HEK293 (cell line): Measurements from ENCODE around the gene DGKK.

Experiments used
- CTCF ChIA-PET: fragments of 350-600 bp; formaldehyde crosslinking; extraction: SDS; loops from one replicate; lab custom pipeline; 2021; ENCODE audit warnings: antibody characterized with exemption; lab: Yijun Ruan, JAX
- POLR2A ChIA-PET: fragments of 300-600 bp; formaldehyde crosslinking; extraction: SDS; loops from one replicate; lab custom pipeline; 2020; ENCODE audit warnings: antibody characterized with exemption, inconsistent platforms; lab: Yijun Ruan, JAX
- H3K27ac ChIP-seq: fragments of 200-500 bp; sonication (Bioruptor generic); 2 replicates; pipeline ENCODE4 v1.5.1; 2014; ENCODE audit warnings: low read depth, low read length, control low read depth, inconsistent platforms; ENCODE audit errors: extremely low read depth
- H3K36me3 ChIP-seq, 2 experiments: fragments of 200-500 bp in 1 of 2; sonication (Bioruptor generic) in 1 of 2; 1 replicate in 1 of 2; 2 replicates in 1 of 2; pipeline ENCODE4 v1.5.1; 2014 to 2017; ENCODE audit warnings: inconsistent platforms in 2 of 2, low read length in 2 of 2; ENCODE audit not compliant: control insufficient read depth in 2 of 2, insufficient read depth in 1 of 2
- H3K4me1 ChIP-seq: fragments of 200-500 bp; sonication (Bioruptor generic); 2 replicates; pipeline ENCODE4 v1.5.1; 2014; ENCODE audit warnings: mild to moderate bottlenecking, low read length, inconsistent platforms; ENCODE audit not compliant: control insufficient read depth, insufficient read depth
- H3K4me3 ChIP-seq: 2 replicates; pipeline ENCODE4 v1.5.1; 2011; ENCODE audit warnings: low read depth, mild to moderate bottlenecking, control low read depth, low read length, moderate library complexity
- H3K9me3 ChIP-seq: fragments of 200-500 bp; sonication (Bioruptor generic); 2 replicates; pipeline ENCODE4 v1.5.1; 2014; ENCODE audit warnings: low read depth, low read length, inconsistent platforms; ENCODE audit not compliant: control insufficient read depth, insufficient read depth
- KLF1 ChIP-seq: fragments of 450-650 bp; formaldehyde crosslinking; IDR thresholded peaks from 2 replicates; pipeline ENCODE4 v1.5.1; 2016; ENCODE audit warnings: missing biosample characterization, missing genetic modification characterization
- REST ChIP-seq: fragments of 450-650 bp; formaldehyde crosslinking; IDR thresholded peaks from 2 replicates; pipeline ENCODE4 v1.5.1; 2016; ENCODE audit warnings: missing biosample characterization, missing genetic modification characterization
- TRIM28 ChIP-seq: IDR thresholded peaks from 2 replicates; pipeline ENCODE4 v1.6.1; 2011; ENCODE audit warnings: low read length, control low read depth, borderline replicate concordance
- ZBTB26 ChIP-seq: fragments of 450-650 bp; formaldehyde crosslinking; optimal IDR thresholded peaks from 2 replicates; pipeline ENCODE3; 2016; ENCODE audit warnings: missing biosample characterization, mild to moderate bottlenecking, missing genetic modification characterization
- ZFP69B ChIP-seq: fragments of 450-650 bp; formaldehyde crosslinking; IDR thresholded peaks from 2 replicates; pipeline ENCODE4 v1.5.1; 2016; ENCODE audit warnings: missing biosample characterization, missing genetic modification characterization
- ZNF146 ChIP-seq: fragments of 450-650 bp; formaldehyde crosslinking; IDR thresholded peaks from 2 replicates; pipeline ENCODE4 v1.5.1; 2016; ENCODE audit warnings: missing biosample characterization, missing genetic modification characterization
- ZNF148 ChIP-seq: fragments of 450-650 bp; formaldehyde crosslinking; IDR thresholded peaks from 2 replicates; pipeline ENCODE4 v1.5.0; 2017; ENCODE audit warnings: missing biosample characterization, missing genetic modification characterization, borderline replicate concordance
- ZNF2 ChIP-seq: fragments of 450-650 bp; formaldehyde crosslinking; IDR thresholded peaks from 2 replicates; pipeline ENCODE4 v1.5.1; 2016; ENCODE audit warnings: missing biosample characterization, missing genetic modification characterization
- ZNF202 ChIP-seq: fragments of 450-650 bp; formaldehyde crosslinking; IDR thresholded peaks from 2 replicates; pipeline ENCODE4 v1.5.1; 2016; ENCODE audit warnings: missing biosample characterization, missing genetic modification characterization, borderline replicate concordance
- ZNF24 ChIP-seq: fragments of 450-650 bp; formaldehyde crosslinking; IDR thresholded peaks from 2 replicates; pipeline ENCODE4 v1.5.1; 2016; ENCODE audit warnings: missing biosample characterization, missing genetic modification characterization
- ZNF26 ChIP-seq: fragments of 450-650 bp; formaldehyde crosslinking; IDR thresholded peaks from 2 replicates; pipeline ENCODE4 v1.5.1; 2016; ENCODE audit warnings: missing biosample characterization, missing genetic modification characterization
- ZNF266 ChIP-seq: fragments of 450-650 bp; formaldehyde crosslinking; IDR thresholded peaks from 2 replicates; pipeline ENCODE4 v1.5.1; 2016; ENCODE audit warnings: missing biosample characterization, missing genetic modification characterization, low read depth
- ZNF280C ChIP-seq: fragments of 450-650 bp; formaldehyde crosslinking; IDR thresholded peaks from 2 replicates; pipeline ENCODE4 v1.5.1; 2016; ENCODE audit warnings: missing biosample characterization, missing genetic modification characterization
- ZNF341 ChIP-seq: fragments of 450-650 bp; formaldehyde crosslinking; IDR thresholded peaks from 2 replicates; pipeline ENCODE4; 2016; ENCODE audit warnings: low read depth, missing biosample characterization, missing genetic modification characterization
- ZNF433 ChIP-seq: fragments of 450-650 bp; formaldehyde crosslinking; IDR thresholded peaks from 2 replicates; pipeline ENCODE4 v1.5.1; 2016; ENCODE audit warnings: missing biosample characterization, missing genetic modification characterization, low read depth
- ZNF449 ChIP-seq: fragments of 450-650 bp; formaldehyde crosslinking; IDR thresholded peaks from 2 replicates; pipeline ENCODE4 v1.5.1; 2017; ENCODE audit warnings: missing biosample characterization, mild to moderate bottlenecking, missing genetic modification characterization, moderate library complexity
- ZNF510 ChIP-seq: fragments of 450-650 bp; formaldehyde crosslinking; IDR thresholded peaks from 2 replicates; pipeline ENCODE4 v1.5.1; 2018; ENCODE audit warnings: mild to moderate bottlenecking, missing genetic modification characterization, missing biosample characterization; ENCODE audit not compliant: insufficient replicate concordance
- ZNF521 ChIP-seq: fragments of 450-650 bp; formaldehyde crosslinking; IDR thresholded peaks from 2 replicates; pipeline ENCODE4 v1.5.1; 2017; ENCODE audit warnings: missing biosample characterization, mild to moderate bottlenecking, missing genetic modification characterization
- ZNF621 ChIP-seq: fragments of 450-650 bp; formaldehyde crosslinking; IDR thresholded peaks from 2 replicates; pipeline ENCODE4 v1.5.1; 2017; ENCODE audit warnings: missing biosample characterization, missing genetic modification characterization
- ZNF626 ChIP-seq: fragments of 450-650 bp; sonication (Bioruptor Pico); formaldehyde crosslinking; IDR thresholded peaks from 2 replicates; pipeline ENCODE4 v1.5.1; 2018; ENCODE audit warnings: missing biosample characterization, missing genetic modification characterization, inconsistent platforms
- ZNF658 ChIP-seq: fragments of 450-650 bp; formaldehyde crosslinking; IDR thresholded peaks from 2 replicates; pipeline ENCODE4; 2016; ENCODE audit warnings: missing biosample characterization, missing genetic modification characterization
- ZSCAN30 ChIP-seq: fragments of 450-650 bp; IDR thresholded peaks from 2 replicates; pipeline ENCODE4 v1.5.1; 2018; ENCODE audit warnings: missing biosample characterization, mild to moderate bottlenecking, missing genetic modification characterization, moderate library complexity

Gene DGKK

GRCh38 chrX:50407976-50408375 is 62.6 kb downstream of the DGKK start (continued):
- TF ChIP-seq ZNF26 (tag by site-specific recombination) (no peak), ZNF521 (no peak), ZNF510 (tag by site-specific recombination) (no peak), ZFP69B (tag by site-specific recombination) (no peak)
- TF ChIP-seq, all 188 proteins: peak for 0

- H3K9me3 ChIP-seq: no peaks in the 10 kb centered on the region; the same call in 1 of the 2 replicates
- TF ChIP-seq ZNF658 (tag by site-specific recombination): no peak
- no peak for TF ChIP-seq ZNF148 (tag by site-specific recombination)
- no peak for TF ChIP-seq ZSCAN30 (tag by site-specific recombination)
- no peak for TF ChIP-seq ZNF449
- no peak for TF ChIP-seq REST
- TF ChIP-seq ZNF280C (tag by site-specific recombination): no peak
- H3K36me3 ChIP-seq: no peaks in the 10 kb centered on the region
- CTCF ChIA-PET: interaction anchor here (0.7 kb wide), 1 partner anchor 46 kb away, joined by 3 read pairs; no protein-coding TSS in a partner anchor
- POLR2A ChIA-PET: no interaction called here
- H3K4me3 ChIP-seq: no peak overlapping the region
- H3K4me1 ChIP-seq: no peaks in the 10 kb centered on the region
- no peak overlapping the region for H3K27ac ChIP-seq
Measured at GRCh38 chrX:50403903-50404302, 66.7 kb downstream of the DGKK start.

- Histone ChIP-seq H3K4me3 (no peak overlapping the region), H3K4me1 (no peaks in the 10 kb centered on the region), H3K36me3 (no peaks in the 10 kb centered on the region), H3K9me3 (no peaks in the 10 kb centered on the region; the same call in 1 of the 2 replicates), H3K27ac (no peak overlapping the region)
- ChIA-PET CTCF (no interaction called here), POLR2A (no interaction called here)
- TF ChIP-seq ZNF626 (tag by site-specific recombination) (no peak), ZNF341 (tag by site-specific recombination) (no peak), ZNF433 (tag by site-specific recombination) (no peak), KLF1 (tag by site-specific recombination) (no peak), ZNF146 (no peak), ZNF621 (tag by site-specific recombination) (no peak), ZNF202 (no peak), TRIM28 (no peak), ZNF266 (no peak), ZBTB26 (tag by site-specific recombination) (no peak), ZNF2 (tag by site-specific recombination) (no peak), ZNF24 (tag by site-specific recombination) (no peak)
Measured at GRCh38 chrX:50402886-50403285, 67.7 kb downstream of the DGKK start.
